Activated CD8-positive, alpha-beta memory T cell treated with anti-CD3 and anti-CD28 coated beads for 36 hours (primary cell): ENCODE results near the gene GIT1. TPM values are rescaled to one million over a fixed set of nuclear protein-coding genes. Genes with fewer than 3 reads are reported as not detected.

Source experiments
- CTCF ChIA-PET: fragments of 350-600 bp; sonication (Branson Sonifier 250); formaldehyde crosslinking; loops from one replicate; lab custom pipeline; 2021; ENCODE audit warnings: antibody characterized with exemption; lab: Charles Lee
- POLR2A ChIA-PET: fragments of 350-600 bp; sonication (Branson Sonifier 250); formaldehyde crosslinking; loops from one replicate; lab custom pipeline; 2021; ENCODE audit warnings: antibody characterized with exemption; lab: Charles Lee
- total RNA-seq, 2 experiments: library from RNA; stranded (reverse); gene quantifications; one replicate each; pipeline ENCODE4 v1.2.3, GENCODE V29; 2021

Gene GIT1
- total RNA-seq, 2 experiments from 2014 or later: 76.1 to 85.2 TPM

- ChIA-PET CTCF (interaction anchor here (0.6 to 6.4 kb wide), 9 partner anchors 9 to 131 kb away, joined by 3 to 33 read pairs (median 4); partner anchors contain the start of gene ABHD15), POLR2A (interaction anchor here (0.6 to 2.0 kb wide), 8 partner anchors 8 to 29 kb away, joined by 3 to 7 read pairs (median 4); partner anchors contain the start of genes ABHD15 and TP53I13)
These were observed 1.4 kb downstream of the GIT1 start for GRCh38 chr17:29588017-29588561.

- ChIA-PET POLR2A (interaction anchor here (0.6 to 2.0 kb wide), 8 partner anchors 11 to 63 kb away, joined by 3 to 7 read pairs (median 4); partner anchors contain the start of genes ABHD15 and TP53I13), CTCF (interaction anchor here (1.0 to 6.4 kb wide), 5 partner anchors 15 to 52 kb away, joined by 3 to 33 read pairs (median 4); partner anchors contain the start of gene ABHD15)
These were observed 1.9 kb downstream of the GIT1 start for GRCh38 chr17:29587591-29587990.

- ChIA-PET POLR2A (interaction anchor here (0.6 to 1.7 kb wide), 4 partner anchors 19 to 63 kb away, joined by 3 to 4 read pairs (median 3); partner anchors contain the start of gene ABHD15), CTCF (interaction anchor here (1.2 to 6.4 kb wide), 3 partner anchors 14 to 30 kb away, joined by 4 to 33 read pairs (median 10); partner anchors contain the start of gene ABHD15)
These were observed 2.6 kb downstream of the GIT1 start for GRCh38 chr17:29586676-29587469.

- POLR2A ChIA-PET: no interaction called here
These were observed 4.2 kb downstream of the GIT1 start for GRCh38 chr17:29585080-29585751.

GRCh38 chr17:29584452-29585079 is 4.9 kb downstream of the GIT1 start:
- ChIA-PET CTCF (interaction anchor here (6.4 kb wide), 1 partner anchor 33 kb away, joined by 33 read pairs; no protein-coding TSS in a partner anchor), POLR2A (no interaction called here)

More at GRCh38 chr17:29585080-29585751, 4.2 kb downstream of the GIT1 start:
- CTCF ChIA-PET: interaction anchor here (1.0 to 6.4 kb wide), 2 partner anchors 12 to 32 kb away, joined by 3 to 33 read pairs; no protein-coding TSS in a partner anchor

- CTCF ChIA-PET: interaction anchor here (1.1 to 6.4 kb wide), 4 partner anchors 8 to 44 kb away, joined by 3 to 39 read pairs (median 18); partner anchors contain the start of gene ANKRD13B
- POLR2A ChIA-PET: no interaction called here
These were observed 5.9 kb downstream of the GIT1 start for GRCh38 chr17:29583324-29584248.

- ChIA-PET POLR2A (no interaction called here), CTCF (interaction anchor here (1.1 to 5.4 kb wide), 3 partner anchors 9 to 44 kb away, joined by 3 to 39 read pairs (median 4); partner anchors contain the start of gene ANKRD13B)
These were observed 6.7 kb downstream of the GIT1 start for GRCh38 chr17:29582772-29583171.

GRCh38 chr17:29582254-29582765 is 7.1 kb downstream of the GIT1 start:
- CTCF ChIA-PET: interaction anchor here (1.1 to 5.4 kb wide), 3 partner anchors 9 to 35 kb away, joined by 4 to 40 read pairs (median 39); partner anchors contain the start of gene ANKRD13B
- POLR2A ChIA-PET: interaction anchor here (1.1 to 1.7 kb wide), 2 partner anchors 12 to 14 kb away, joined by 4 to 7 read pairs; partner anchors contain the start of gene TP53I13

GRCh38 chr17:29581583-29582253 is 7.7 kb downstream of the GIT1 start:
- ChIA-PET POLR2A (interaction anchor here (1.1 to 1.7 kb wide), 2 partner anchors 12 to 13 kb away, joined by 4 to 7 read pairs; partner anchors contain the start of gene TP53I13), CTCF (interaction anchor here (0.5 to 5.4 kb wide), 5 partner anchors 10 to 209 kb away, joined by 4 to 40 read pairs (median 20); partner anchors contain the start of gene ANKRD13B)

GRCh38 chr17:29579866-29580771 is 9.3 kb downstream of the GIT1 start:
- CTCF ChIA-PET: interaction anchor here (0.6 to 5.4 kb wide), 10 partner anchors 10 to 397 kb away, joined by 3 to 40 read pairs (median 9); partner anchors contain the start of genes ABHD15 and ANKRD13B
- POLR2A ChIA-PET: interaction anchor here (0.6 to 1.7 kb wide), 8 partner anchors 9 to 105 kb away, joined by 3 to 7 read pairs (median 3); partner anchors contain the start of genes ABHD15, ANKRD13B and TP53I13

GRCh38 chr17:29578626-29579485 is 10.6 kb downstream of the GIT1 start:
- POLR2A ChIA-PET: interaction anchor here (1.2 kb wide), 1 partner anchor 38 kb away, joined by 3 read pairs; no protein-coding TSS in a partner anchor

GRCh38 chr17:29577385-29578211 is 11.8 kb downstream of the GIT1 start:
- CTCF ChIA-PET: interaction anchor here (0.9 to 5.0 kb wide), 7 partner anchors 10 to 40 kb away, joined by 3 to 40 read pairs (median 4); partner anchors contain the start of gene ABHD15
- POLR2A ChIA-PET: no interaction called here

More at GRCh38 chr17:29578626-29579485, 10.6 kb downstream of the GIT1 start:
- CTCF ChIA-PET: interaction anchor here (1.3 to 5.4 kb wide), 6 partner anchors 9 to 38 kb away, joined by 3 to 40 read pairs (median 17); partner anchors contain the start of genes ABHD15 and ANKRD13B

GRCh38 chr17:29577001-29577370 is 12.5 kb downstream of the GIT1 start:
- CTCF ChIA-PET: interaction anchor here (0.9 to 5.0 kb wide), 4 partner anchors 9 to 40 kb away, joined by 3 to 14 read pairs (median 4); partner anchors contain the start of gene ABHD15
- POLR2A ChIA-PET: interaction anchor here (1.0 kb wide), 1 partner anchor 11 kb away, joined by 3 read pairs; no protein-coding TSS in a partner anchor
